Loucy (cell line): ENCODE measurements around the gene DCHS2.

Source experiments
- H2AFZ ChIP-seq: fragments of 200-600 bp; sonication (generic); 2 replicates; pipeline ENCODE4 v1.6.0; 2016; ENCODE audit warnings: antibody characterized with exemption, mild to moderate bottlenecking, low read length, moderate library complexity
- H3F3A ChIP-seq: fragments of 200-600 bp; 2 replicates; pipeline ENCODE4 v1.6.0; 2016; ENCODE audit warnings: antibody characterized with exemption, low read depth, mild to moderate bottlenecking
- H3K27me3 ChIP-seq: fragments of 200-600 bp; sonication (generic); 2 replicates; pipeline ENCODE4 v1.6.1; 2014; ENCODE audit warnings: low read length, mild to moderate bottlenecking; ENCODE audit not compliant: insufficient read depth, poor library complexity, severe bottlenecking
- H3K36me3 ChIP-seq: fragments of 200-600 bp; sonication (generic); 2 replicates; pipeline ENCODE4 v1.6.1; 2016; ENCODE audit warnings: low read length; ENCODE audit not compliant: insufficient read depth
- H3K4me1 ChIP-seq: fragments of 200-600 bp; sonication (generic); 2 replicates; pipeline ENCODE4 v1.5.1; 2014; ENCODE audit warnings: low read length, mild to moderate bottlenecking; ENCODE audit not compliant: insufficient read depth, poor library complexity, severe bottlenecking
- H3K4me2 ChIP-seq: fragments of 200-600 bp; sonication (generic); 2 replicates; pipeline ENCODE4 v1.6.0; 2014; ENCODE audit warnings: antibody characterized with exemption, low read length, low read depth, mild to moderate bottlenecking; ENCODE audit not compliant: poor library complexity, severe bottlenecking
- H3K4me3 ChIP-seq: fragments of 200-600 bp; sonication (generic); 2 replicates; pipeline ENCODE4 v1.5.1; 2014; ENCODE audit warnings: low read length, mild to moderate bottlenecking, mixed read lengths; ENCODE audit not compliant: poor library complexity, severe bottlenecking
- H3K79me2 ChIP-seq: fragments of 200-600 bp; sonication (generic); 2 replicates; pipeline ENCODE4 v1.6.1; 2014; ENCODE audit warnings: low read length; ENCODE audit not compliant: insufficient read depth
- H3K9ac ChIP-seq: fragments of 200-600 bp; sonication (generic); 2 replicates; pipeline ENCODE4 v1.6.0; 2014; ENCODE audit warnings: mild to moderate bottlenecking, low read depth, low read length, moderate library complexity; ENCODE audit not compliant: poor library complexity, severe bottlenecking
- H3K9me2 ChIP-seq: fragments of 200-600 bp; sonication (generic); replicated peaks from 2 replicates; pipeline ENCODE4 v1.6.1; 2016; ENCODE audit warnings: low read depth, low read length, mixed read lengths
- H3K9me3 ChIP-seq: fragments of 200-600 bp; sonication (generic); 2 replicates; pipeline ENCODE4 v1.6.1; 2014; ENCODE audit warnings: mild to moderate bottlenecking, antibody characterized with exemption, low read length, low read depth; ENCODE audit not compliant: insufficient read depth
- H4K20me1 ChIP-seq: fragments of 200-600 bp; sonication (generic); 2 replicates; pipeline ENCODE4 v1.6.0; 2014; ENCODE audit warnings: antibody characterized with exemption, low read length, mild to moderate bottlenecking; ENCODE audit not compliant: insufficient read depth, poor library complexity, severe bottlenecking
- CTCF ChIP-seq: fragments of 200-600 bp; sonication (generic); conservative IDR thresholded peaks from 2 replicates; pipeline ENCODE4 v1.5.1; 2014; ENCODE audit warnings: mild to moderate bottlenecking, antibody characterized with exemption, low read length
- EZH2phosphoT487 ChIP-seq: fragments of 200-600 bp; IDR thresholded peaks from 2 replicates; pipeline ENCODE4 v1.6.1; 2018; ENCODE audit warnings: antibody characterized with exemption, mild to moderate bottlenecking, moderate library complexity, borderline replicate concordance

The DCHS2 gene

GRCh38 chr4:154416190-154416547, 75.4 kb downstream of the DCHS2 start:
- H3K4me1 ChIP-seq, result peaks cover 9% of the 10 kb centered on the region
- no peaks in the 10 kb centered on the region for H3K9me3 ChIP-seq
- peak overlapping the region; percentile 8 for H3K9ac ChIP-seq
- no peaks in the 10 kb centered on the region for H3K27me3 ChIP-seq
- H4K20me1 ChIP-seq, result no peaks in the 10 kb centered on the region
- no peaks in the 10 kb centered on the region for H3F3A ChIP-seq
- H3K4me2 ChIP-seq, result peak overlapping the region; percentile 81
- H2AFZ ChIP-seq, result peak overlapping the region; percentile 86
- peak overlapping the region; percentile 72 for H3K4me3 ChIP-seq
- H3K79me2 ChIP-seq, result no peaks in the 10 kb centered on the region
- H3K36me3 ChIP-seq, result no peaks in the 10 kb centered on the region
- H3K9me2 ChIP-seq, result no peaks in the 10 kb centered on the region
- peak; percentile 54 for TF ChIP-seq CTCF
- no peak for TF ChIP-seq EZH2phosphoT487

- Histone ChIP-seq H3K4me2 (no peak overlapping the region), H3K4me1 (peaks cover 9% of the 10 kb centered on the region), H3K27me3 (no peaks in the 10 kb centered on the region), H3K36me3 (no peaks in the 10 kb centered on the region), H4K20me1 (no peaks in the 10 kb centered on the region), H3F3A (no peaks in the 10 kb centered on the region), H3K9me3 (no peaks in the 10 kb centered on the region), H3K9me2 (no peaks in the 10 kb centered on the region), H3K79me2 (no peaks in the 10 kb centered on the region), H3K4me3 (no peak overlapping the region), H3K9ac (no peak overlapping the region), H2AFZ (no peak overlapping the region)
- TF ChIP-seq EZH2phosphoT487, result no peak
- TF ChIP-seq CTCF, result no peak
Measured at GRCh38 chr4:154415313-154415712, 76.3 kb downstream of the DCHS2 start.

GRCh38 chr4:154414796-154415195, 76.8 kb downstream of the DCHS2 start:
- H3F3A ChIP-seq, result no peaks in the 10 kb centered on the region

More at GRCh38 chr4:154414796-154415195, 76.8 kb downstream of the DCHS2 start:
- Histone ChIP-seq H3K4me2 (no peak overlapping the region), H2AFZ (no peak overlapping the region), H3K79me2 (no peaks in the 10 kb centered on the region), H3K4me1 (peaks cover 9% of the 10 kb centered on the region), H3K9ac (no peak overlapping the region), H3K27me3 (no peaks in the 10 kb centered on the region), H3K36me3 (no peaks in the 10 kb centered on the region), H4K20me1 (no peaks in the 10 kb centered on the region), H3K4me3 (no peak overlapping the region), H3K9me3 (no peaks in the 10 kb centered on the region), H3K9me2 (no peaks in the 10 kb centered on the region)
- TF ChIP-seq CTCF (no peak), EZH2phosphoT487 (no peak)
